ENCODE measurements around the gene TVP23C.
"Not testable (repeated sequence)": the region's sequence is repeated elsewhere in the genome, so short reads cannot be mapped to it uniquely, and the experiment has no call there.

Gene TVP23C

GRCh38 chr17:15526292-15527218 lies 36.7 kb downstream of the TVP23C start:
- peak in 1 of 2 experiments; percentile 42 for DNase-seq (ENCODE audit: low read depth in 2 of 2)

DNA sequence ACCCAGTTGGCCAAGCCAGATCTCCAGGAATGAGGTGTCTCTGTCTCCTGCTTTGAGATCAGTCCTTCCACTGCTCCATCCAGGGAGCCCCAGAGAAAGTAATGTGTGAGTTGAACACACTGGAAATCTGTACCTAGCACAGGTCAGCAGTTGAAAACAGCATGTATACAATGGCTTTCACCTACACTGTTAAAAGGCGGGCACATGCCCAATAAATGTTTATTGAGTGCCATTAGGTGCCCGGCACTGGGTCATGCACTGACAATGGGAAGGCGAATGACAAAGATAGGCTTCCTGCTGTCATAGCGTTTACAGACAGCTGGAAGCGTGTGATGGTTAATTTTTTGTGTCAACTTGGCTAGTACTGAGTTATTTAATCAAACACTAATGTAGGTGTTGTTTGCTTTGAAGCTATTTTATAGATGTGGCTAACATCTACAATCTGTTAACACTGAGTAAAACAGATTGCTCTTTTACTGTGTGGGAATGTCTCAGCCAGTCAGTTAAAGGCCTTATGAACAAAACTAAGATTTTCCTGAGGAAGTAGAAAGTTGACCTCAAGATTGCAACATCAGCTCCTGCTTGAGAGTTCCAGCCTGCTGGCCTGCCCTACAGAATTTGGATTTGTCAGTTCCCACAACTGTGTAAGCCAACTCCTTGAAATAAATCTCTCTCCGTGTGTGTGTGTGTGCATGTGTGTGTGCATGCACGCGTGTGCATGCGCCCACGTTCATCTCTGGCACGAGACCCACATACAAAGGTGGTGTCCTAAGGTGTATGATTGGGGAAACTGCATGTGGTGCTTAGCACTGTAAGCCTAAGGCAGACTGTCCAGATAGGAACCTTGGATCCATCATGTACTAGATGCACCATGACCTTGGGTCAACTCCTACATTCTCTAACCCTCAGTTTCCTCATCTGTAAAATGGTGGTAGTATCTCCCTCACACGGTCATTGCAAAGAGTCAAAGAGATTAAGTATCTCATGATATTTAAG lies 38.0 kb downstream of the TVP23C start:
- DNase-seq (ENCODE audit: low read depth in 2 of 2) = not testable (repeated sequence)

DNA sequence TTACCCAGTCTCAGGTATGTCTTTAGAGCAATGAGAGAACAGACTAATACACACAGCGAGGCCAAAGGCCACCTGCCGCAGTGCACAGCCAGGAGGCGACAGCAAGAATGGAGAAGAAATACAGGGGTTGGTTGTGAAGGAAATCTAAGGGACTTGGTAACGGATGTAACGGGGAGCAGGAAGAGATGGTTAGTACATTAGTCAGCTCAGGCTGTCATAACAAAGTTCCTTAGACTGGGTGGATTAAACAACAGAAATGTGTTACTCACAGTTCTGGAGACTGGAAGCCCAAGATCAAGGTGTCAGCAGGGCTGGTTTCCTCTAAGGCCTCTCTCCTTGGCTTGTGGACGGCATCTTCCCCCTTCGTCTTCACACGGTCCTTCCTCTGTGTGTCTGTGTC lies 47.1 kb downstream of the TVP23C start:
- DNase-seq (ENCODE audit: low read depth in 2 of 2) = no peak

- no peak for DNase-seq (ENCODE audit: low read depth in 2 of 2)
Measured at GRCh38 chr17:15514469-15514868, 48.8 kb downstream of the TVP23C start.

DNA sequence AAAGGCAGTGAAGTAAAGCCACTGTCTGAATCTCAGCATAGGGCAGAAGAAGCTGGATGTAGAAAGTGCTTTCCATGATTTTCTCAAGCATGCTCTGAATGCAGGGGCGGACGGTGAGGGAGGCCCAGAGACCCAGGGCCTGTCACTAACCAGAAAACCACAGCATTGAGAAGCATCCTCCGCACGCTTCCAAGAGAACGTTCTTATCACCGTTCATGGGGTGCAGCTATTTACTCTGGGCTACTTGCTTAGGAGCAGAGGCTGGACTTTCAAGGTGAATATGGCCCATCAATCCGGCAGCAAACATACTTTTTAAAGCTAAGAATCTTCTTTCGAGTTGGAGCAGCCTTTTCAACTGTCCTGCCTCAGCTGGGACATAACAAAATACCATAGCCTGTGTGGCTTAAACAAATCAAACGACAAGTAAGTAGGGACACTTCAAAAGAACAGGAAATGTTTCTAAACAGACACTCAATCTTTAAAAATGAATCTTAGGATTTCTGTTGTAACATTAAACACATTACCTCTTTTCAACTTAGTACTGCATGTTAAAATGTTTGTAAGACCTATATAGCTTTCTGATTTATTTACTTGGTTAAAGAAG lies 49.3 kb downstream of the TVP23C start:
- DNase-seq (ENCODE audit: low read depth in 2 of 2) = no peak

- no peak for DNase-seq (ENCODE audit: low read depth in 2 of 2)
Measured at GRCh38 chr17:15513058-15513791, 50.1 kb downstream of the TVP23C start.

DNA sequence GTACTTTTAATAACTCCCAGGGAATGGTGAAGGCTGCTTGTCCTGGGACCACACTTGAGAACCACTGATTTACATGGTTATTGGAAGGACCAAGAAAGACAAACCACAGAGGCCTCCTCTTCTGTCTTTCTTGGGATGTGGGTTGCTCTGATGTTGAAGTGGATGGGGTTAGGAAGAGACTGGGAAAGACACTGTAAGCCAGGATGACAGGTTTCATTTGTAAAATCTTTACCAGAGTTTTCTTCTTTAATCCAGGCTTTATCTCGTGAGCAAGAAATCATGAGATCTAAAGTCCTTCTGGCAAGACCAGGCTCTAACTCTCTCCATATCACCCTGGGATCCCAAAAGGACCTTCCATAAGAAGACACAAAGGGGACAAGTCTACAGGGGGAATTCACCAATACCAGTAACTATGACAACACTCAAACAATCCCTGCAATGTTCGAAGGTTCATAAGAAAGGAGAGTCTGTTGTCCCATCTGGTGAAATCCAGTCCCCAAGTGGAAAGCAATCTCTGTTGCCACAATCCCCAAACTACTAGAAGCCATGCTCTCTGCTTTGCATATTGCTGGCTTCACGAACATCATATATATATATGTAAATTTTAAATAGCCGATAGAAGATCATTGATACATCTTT lies 51.1 kb downstream of the TVP23C start:
- DNase-seq (ENCODE audit: low read depth in 2 of 2) = no peak

- no peak for DNase-seq (ENCODE audit: low read depth in 2 of 2)
Measured at GRCh38 chr17:15511142-15511541, 52.1 kb downstream of the TVP23C start.

DNA sequence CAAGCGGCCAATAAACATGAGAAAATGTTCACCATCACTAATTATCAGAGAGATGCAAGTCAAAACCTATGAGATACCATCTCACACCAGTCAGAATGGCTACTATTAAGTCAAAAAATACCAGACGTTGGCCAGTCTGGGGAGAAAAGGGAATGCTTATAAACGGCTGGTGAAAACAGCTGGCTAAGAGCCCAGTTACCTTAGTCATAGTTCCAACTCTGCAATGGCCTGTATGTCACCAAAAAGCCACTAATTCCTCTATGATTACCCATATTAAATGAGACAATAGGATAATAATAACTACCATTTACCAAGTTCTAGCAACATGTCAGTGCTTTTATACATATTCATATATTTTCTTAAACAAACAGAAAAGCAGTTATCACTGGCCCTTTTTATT lies 52.9 kb downstream of the TVP23C start:
- no peak for DNase-seq (ENCODE audit: low read depth in 2 of 2)

GRCh38 chr17:15509095-15509494 lies 54.2 kb downstream of the TVP23C start:
- DNase-seq (ENCODE audit: low read depth in 2 of 2) = no peak

- DNase-seq (ENCODE audit: low read depth in 2 of 2) = no peak
Measured at GRCh38 chr17:15508466-15508865, 54.8 kb downstream of the TVP23C start.

- no peak for DNase-seq (ENCODE audit: low read depth in 2 of 2)
Measured at GRCh38 chr17:15507896-15508295, 55.4 kb downstream of the TVP23C start.

GRCh38 chr17:15507001-15507400 lies 56.3 kb downstream of the TVP23C start:
- DNase-seq (ENCODE audit: low read depth in 2 of 2) = no peak

DNA sequence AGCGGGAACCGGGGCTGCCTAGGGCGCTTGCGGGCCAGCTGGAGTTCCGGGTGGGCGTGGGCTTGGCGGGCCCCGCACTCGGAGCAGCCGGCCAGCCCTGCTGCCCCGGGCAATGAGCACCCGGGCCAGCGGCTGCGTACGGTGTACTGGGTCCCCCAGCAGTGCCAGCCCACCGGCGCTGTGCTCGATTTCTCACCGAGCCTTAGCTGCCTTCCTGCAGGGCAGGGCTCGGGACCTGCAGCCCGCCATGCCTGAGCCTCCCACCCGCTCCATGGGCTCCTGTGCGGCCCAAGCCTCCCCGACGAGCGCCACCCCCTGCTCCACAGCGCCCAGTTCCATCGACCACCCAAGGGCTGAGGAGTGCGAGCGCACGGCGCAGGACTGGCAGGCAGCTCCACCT lies 57.6 kb downstream of the TVP23C start:
- not testable (repeated sequence) for DNase-seq (ENCODE audit: low read depth in 2 of 2)

GRCh38 chr17:15503731-15504130 lies 59.6 kb downstream of the TVP23C start:
- no peak for DNase-seq (ENCODE audit: low read depth in 2 of 2)

DNA sequence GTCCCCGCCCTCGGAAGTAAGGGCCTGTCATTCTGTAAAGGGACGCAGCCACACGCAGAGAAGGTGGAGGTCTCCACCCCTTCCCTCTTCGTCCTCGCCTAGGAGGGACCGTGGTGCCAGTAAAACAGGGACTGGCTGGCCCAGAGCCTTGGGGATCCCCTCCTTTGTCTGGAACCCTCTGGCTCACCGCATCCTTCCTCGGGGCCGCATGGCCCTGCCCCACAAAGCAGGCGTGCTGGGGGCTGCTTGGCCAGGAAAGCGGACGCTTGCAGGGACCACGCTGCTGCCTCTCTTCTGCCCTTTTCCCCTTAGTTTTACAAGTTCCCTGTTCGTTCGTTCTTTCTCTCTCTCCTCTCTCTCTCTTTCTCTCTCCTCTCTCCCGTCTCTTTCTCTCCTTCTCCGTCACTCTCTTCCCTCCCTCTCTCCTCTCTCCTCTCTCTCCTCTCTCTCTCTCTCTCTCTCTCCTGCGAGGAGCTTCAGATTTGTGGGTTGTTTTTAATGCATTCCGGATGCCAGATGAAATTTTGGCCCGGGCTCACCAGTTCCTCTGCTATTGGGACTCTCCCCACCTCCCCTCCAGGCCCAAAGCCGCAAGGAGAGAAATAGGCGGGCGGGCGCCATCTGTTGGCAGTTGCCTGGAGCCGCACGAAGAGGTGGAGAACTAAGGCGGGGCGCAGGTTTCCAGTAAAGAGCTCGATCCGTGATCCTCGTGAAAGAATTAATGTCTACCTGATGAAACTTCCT lies 60.7 kb downstream of the TVP23C start:
- peak; percentile 95 to 96 for DNase-seq (ENCODE audit: low read depth in 2 of 2)

GRCh38 chr17:15501793-15502192 lies 61.5 kb downstream of the TVP23C start:
- DNase-seq (ENCODE audit: low read depth in 2 of 2) = no peak

GRCh38 chr17:15501282-15501681 lies 62.0 kb downstream of the TVP23C start:
- no peak for DNase-seq (ENCODE audit: low read depth in 2 of 2)

GRCh38 chr17:15498107-15498506 lies 65.2 kb downstream of the TVP23C start:
- DNase-seq (ENCODE audit: low read depth in 2 of 2) = no peak

Data from fibroblast of skin of left quadriceps (primary cell).